Panc1 (cell line): ENCODE data around the gene FKBP5.

Source experiments
- POLR2AphosphoS5 ChIP-seq: IDR thresholded peaks from 2 replicates; pipeline ENCODE4 v1.6.1; 2012; ENCODE audit warnings: mild to moderate bottlenecking, low read depth, low read length, moderate library complexity
- SIN3A ChIP-seq: IDR thresholded peaks from 2 replicates; pipeline ENCODE4 v1.6.1; 2012; ENCODE audit warnings: low read depth, mild to moderate bottlenecking, low read length, moderate library complexity, borderline replicate concordance; ENCODE audit not compliant: insufficient read depth
- TCF7L2 ChIP-seq: IDR thresholded peaks from 2 replicates; pipeline ENCODE4 v1.6.1; 2011; ENCODE audit warnings: mild to moderate bottlenecking, low read depth, low read length, inconsistent platforms
- TF ChIP-seq, protein P1 (sequence below): fragments of 450-650 bp; IDR thresholded peaks from 2 replicates; pipeline ENCODE4 v1.5.1; 2017; ENCODE audit warnings: mild to moderate bottlenecking

DNA sequence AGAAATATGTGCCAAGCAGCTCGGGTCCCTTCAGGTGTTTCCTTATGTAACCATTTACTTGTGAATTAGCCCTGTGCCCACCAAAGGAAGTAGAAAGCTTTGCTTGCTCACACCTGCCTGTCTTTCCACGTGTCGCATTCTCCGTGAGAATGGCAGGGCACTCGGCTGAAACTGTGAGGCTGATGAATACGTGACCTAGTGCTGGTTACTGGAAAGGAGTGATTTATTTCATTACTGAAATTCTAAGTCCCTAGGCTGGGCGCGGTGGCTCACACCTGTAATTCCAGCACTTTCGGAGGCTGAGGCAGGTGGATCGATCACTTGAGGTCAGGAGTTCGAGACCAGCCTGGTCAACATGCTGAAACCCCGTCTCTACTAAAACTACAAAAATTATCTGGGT lies 130.1 kb downstream of the FKBP5 start:
- TF ChIP-seq, protein P1, sequence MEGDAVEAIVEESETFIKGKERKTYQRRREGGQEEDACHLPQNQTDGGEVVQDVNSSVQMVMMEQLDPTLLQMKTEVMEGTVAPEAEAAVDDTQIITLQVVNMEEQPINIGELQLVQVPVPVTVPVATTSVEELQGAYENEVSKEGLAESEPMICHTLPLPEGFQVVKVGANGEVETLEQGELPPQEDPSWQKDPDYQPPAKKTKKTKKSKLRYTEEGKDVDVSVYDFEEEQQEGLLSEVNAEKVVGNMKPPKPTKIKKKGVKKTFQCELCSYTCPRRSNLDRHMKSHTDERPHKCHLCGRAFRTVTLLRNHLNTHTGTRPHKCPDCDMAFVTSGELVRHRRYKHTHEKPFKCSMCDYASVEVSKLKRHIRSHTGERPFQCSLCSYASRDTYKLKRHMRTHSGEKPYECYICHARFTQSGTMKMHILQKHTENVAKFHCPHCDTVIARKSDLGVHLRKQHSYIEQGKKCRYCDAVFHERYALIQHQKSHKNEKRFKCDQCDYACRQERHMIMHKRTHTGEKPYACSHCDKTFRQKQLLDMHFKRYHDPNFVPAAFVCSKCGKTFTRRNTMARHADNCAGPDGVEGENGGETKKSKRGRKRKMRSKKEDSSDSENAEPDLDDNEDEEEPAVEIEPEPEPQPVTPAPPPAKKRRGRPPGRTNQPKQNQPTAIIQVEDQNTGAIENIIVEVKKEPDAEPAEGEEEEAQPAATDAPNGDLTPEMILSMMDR: no peak
- TF ChIP-seq TCF7L2 (no peak), SIN3A (no peak), POLR2AphosphoS5 (no peak)
